GM12892 (cell line): Measurements from ENCODE around the gene ADGRL3.

Source experiments
- POLR2A ChIP-seq: IDR thresholded peaks from 2 replicates; pipeline ENCODE4 v1.6.1; 2011; ENCODE audit warnings: low read depth, low read length, control low read depth
- POLR2AphosphoS5 ChIP-seq: IDR thresholded peaks from 2 replicates; pipeline ENCODE4 v1.6.1; 2011; ENCODE audit warnings: low read depth, low read length, control low read depth
- TAF1 ChIP-seq: IDR thresholded peaks from 2 replicates; pipeline ENCODE4 v1.6.1; 2011; ENCODE audit warnings: low read depth, mild to moderate bottlenecking, control low read depth, low read length, borderline replicate concordance

DNA sequence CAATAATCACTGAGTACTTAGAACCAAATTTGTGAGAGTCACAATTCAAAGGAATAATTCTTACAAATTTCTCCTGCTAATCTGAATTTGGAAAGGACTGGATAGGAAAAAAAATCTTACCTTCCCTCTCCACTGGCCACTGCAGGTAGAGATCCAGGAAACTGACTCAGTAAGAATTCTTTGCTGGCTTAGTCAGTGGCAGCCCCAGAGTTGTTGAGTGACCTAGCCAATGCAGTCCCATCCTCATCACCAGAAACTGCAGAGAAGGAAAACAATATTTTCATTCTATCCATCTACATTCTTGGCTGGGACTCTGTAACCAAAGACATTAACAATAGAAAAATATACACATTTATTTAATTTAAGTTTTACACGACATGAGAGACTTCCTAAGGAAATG lies 572.0 kb downstream of the ADGRL3 start:
- TF ChIP-seq POLR2AphosphoS5 (no peak), POLR2A (no peak), TAF1 (no peak)
